GM12891 (cell line): ENCODE data around the gene KHDRBS2. TPM values are rescaled to one million over a fixed set of nuclear protein-coding genes. Genes with fewer than 3 reads are reported as not detected.

Experiments used
- DNase-seq: peaks from one replicate; pipeline ENCODE4 v3.0.0; 2011; ENCODE audit warnings: low spot score; ENCODE audit not compliant: insufficient read length
- FAIRE-seq: peaks from 2 replicates; lab custom pipeline; 2011; peaks lifted over from hg19 to GRCh38; lab: Jason Lieb, UNC
- PAX5 ChIP-seq: IDR thresholded peaks from 2 replicates; pipeline ENCODE4 v1.6.1; 2011; ENCODE audit warnings: low read length, moderate library complexity, mild to moderate bottlenecking; ENCODE audit not compliant: insufficient read depth, severe bottlenecking
- POLR2A ChIP-seq: IDR thresholded peaks from 2 replicates; pipeline ENCODE4 v1.6.1; 2011; ENCODE audit warnings: low read depth, low read length, control low read depth
- POLR2AphosphoS5 ChIP-seq: IDR thresholded peaks from 2 replicates; pipeline ENCODE4 v1.6.1; 2011; ENCODE audit warnings: low read depth, low read length, control low read depth
- POU2F2 ChIP-seq: IDR thresholded peaks from 2 replicates; pipeline ENCODE4 v1.6.1; 2011; ENCODE audit warnings: low read depth, mild to moderate bottlenecking, control low read depth, low read length, moderate library complexity
- SPI1 ChIP-seq: IDR thresholded peaks from 2 replicates; pipeline ENCODE4 v1.6.1; 2011; ENCODE audit warnings: low read depth, low read length, control low read depth
- TAF1 ChIP-seq: IDR thresholded peaks from 2 replicates; pipeline ENCODE4 v1.6.1; 2011; ENCODE audit warnings: low read depth, low read length, control low read depth
- polyA plus RNA-seq: library from polyadenylated mRNA; unstranded; fragments of >200 nt; gene quantifications from one replicate; pipeline ENCODE4 v1.2.1, GENCODE V29; 2012; ENCODE audit warnings: low read depth, missing spikeins, inconsistent platforms; ENCODE audit not compliant: missing spikeins

Gene KHDRBS2
- polyA plus RNA-seq: not detected

DNA sequence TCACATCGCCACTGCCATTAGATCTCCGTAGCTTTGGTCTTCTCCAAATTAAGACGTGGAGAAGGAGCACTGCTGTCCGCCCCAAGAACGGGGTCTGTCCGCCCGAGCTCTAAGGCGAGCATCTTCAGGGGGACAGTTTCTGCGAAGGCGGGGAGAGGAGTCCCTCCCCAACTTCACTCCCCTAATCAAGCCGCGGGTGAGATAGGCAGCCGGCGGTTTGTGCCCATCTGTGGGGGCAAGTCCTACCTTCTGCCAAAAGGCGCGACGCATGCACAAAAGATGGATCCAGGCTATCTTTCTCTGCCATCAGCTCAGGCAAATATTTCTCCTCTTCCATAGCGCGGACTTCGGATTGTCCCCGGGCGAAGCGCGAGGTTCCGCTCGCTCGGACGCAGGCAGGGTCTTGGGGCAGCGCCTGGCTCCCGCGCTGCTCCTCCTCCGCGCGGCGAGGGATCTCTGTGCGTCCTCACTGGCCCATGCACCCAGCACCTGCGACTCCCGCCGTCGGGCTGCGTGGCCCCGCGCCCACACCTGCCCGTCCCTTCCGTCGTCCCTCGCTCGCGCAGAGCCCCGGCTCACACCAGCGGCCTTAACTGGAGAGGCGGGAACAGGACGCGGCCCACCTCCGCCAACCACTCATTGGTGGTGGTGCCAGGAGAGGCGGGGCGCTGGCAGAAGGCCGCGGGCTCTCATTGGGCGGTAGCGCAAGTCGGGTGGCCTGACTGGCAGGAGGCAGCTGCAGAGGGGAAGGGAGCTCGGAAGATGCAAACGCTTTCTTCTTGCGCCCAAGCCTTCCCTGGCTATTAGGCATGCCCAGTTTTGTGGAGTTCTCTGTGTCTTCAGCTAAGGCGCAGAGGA is at the start of gene KHDRBS2:
Gene KHDRBS2 (minus strand): TSS at position 614 of the 858 bp plus-strand sequence.
- FAIRE-seq (peak; percentile 96), DNase-seq (peak; percentile 61)
- TF ChIP-seq SPI1: no peak
- no peak for TF ChIP-seq POLR2AphosphoS5
- no peak for TF ChIP-seq TAF1
- no peak for TF ChIP-seq POU2F2
- no peak for TF ChIP-seq PAX5
- TF ChIP-seq POLR2A: no peak

- DNase-seq: no peak
- no peak for FAIRE-seq
- TF ChIP-seq TAF1: no peak
- TF ChIP-seq POLR2AphosphoS5: no peak
- TF ChIP-seq POLR2A: no peak
- TF ChIP-seq SPI1: no peak
- TF ChIP-seq PAX5: no peak
- no peak for TF ChIP-seq POU2F2
These were observed 42.6 kb upstream of the KHDRBS2 start for GRCh38 chr6:62328607-62329006.

DNA sequence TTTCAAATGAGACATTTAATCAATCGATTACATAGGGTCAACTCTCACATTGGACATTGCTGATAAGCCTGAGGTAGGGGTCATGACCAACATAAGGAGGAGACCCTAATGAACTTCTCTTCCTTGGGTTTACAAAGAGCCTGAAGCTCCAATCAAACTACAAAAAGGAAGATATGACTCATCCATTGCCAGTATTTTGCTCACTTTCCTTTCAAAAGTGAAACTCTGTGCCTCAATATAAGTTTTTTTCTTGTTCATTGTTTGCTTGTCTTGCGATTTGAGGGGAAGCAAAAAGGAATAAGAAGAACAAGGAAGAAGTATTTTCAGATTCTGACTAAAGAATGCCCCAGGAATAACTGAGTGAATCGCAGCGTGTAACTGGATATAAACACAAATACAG is 38.8 kb upstream of the KHDRBS2 start:
- TF ChIP-seq POLR2AphosphoS5 (no peak), TAF1 (no peak)
- FAIRE-seq (no peak), DNase-seq (no peak)

DNA sequence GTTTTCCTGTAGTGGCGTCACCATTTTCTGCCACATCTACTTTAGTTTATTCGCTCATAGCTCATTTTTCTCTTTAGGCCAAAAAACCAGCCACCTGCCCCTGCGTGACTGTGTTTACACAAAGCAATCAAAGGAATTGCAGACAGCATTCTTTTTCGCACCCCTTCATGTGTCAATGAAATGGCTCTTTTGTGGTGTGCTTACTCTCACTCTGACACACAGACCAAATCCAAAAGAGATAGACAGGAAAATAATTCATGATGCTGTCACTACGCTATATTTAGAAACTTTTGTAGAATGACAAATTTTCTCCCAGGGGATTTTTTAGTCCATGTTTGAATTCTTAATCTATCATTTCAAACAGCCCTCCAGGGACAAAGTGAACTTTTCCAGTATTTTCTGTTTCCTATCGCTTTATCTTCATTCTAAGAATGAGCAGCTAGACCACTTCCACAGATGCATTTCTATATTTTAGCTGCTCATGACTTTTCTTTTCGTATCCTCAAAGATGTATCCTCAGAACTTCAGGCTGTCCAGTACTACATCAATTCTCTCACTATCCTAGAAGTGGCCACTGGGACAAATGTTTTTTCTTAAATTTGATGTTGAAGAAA is 37.9 kb upstream of the KHDRBS2 start:
- no peak for DNase-seq
- TF ChIP-seq POLR2A (no peak), POU2F2 (no peak), SPI1 (no peak), PAX5 (no peak), TAF1 (no peak), POLR2AphosphoS5 (no peak)
- FAIRE-seq: no peak

DNA sequence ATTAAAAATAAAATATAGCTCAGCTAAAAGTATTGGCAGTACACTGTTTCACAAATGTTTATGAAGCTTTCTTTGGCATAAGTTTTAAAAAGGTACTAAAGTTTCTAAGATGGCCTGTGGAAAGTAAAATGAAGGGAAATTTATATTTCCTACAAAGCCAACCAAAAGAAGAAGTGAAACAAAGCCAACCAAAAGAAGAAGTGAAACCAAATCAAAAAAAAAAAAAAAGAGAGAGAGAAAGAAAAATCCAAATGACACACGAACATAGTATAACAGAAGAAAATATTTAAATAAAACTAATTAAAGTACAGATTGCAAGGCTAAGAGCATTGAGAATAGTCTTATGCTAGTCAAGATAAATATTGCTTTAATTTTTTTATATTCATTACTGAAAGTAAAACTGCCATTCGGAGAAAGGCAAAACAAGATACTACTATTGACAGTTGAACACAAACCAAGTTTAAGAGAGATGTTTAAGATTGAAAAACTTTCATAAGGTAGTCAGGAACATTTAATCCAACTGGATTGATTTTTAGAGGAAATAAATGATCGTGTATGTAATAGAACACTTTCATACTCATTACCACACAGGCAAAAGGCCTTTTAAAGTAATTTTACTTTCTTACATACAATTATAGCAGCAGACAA is 12.8 kb upstream of the KHDRBS2 start:
- TF ChIP-seq POLR2AphosphoS5: no peak
- TF ChIP-seq PAX5: no peak
- TF ChIP-seq POLR2A: no peak
- peak; percentile 96 for TF ChIP-seq SPI1
- TF ChIP-seq POU2F2: no peak
- DNase-seq (no peak), FAIRE-seq (no peak)

GRCh38 chr6:62296541-62296940 is 10.5 kb upstream of the KHDRBS2 start:
- TF ChIP-seq TAF1 (no peak), POLR2AphosphoS5 (no peak), PAX5 (no peak), POLR2A (no peak), SPI1 (no peak), POU2F2 (no peak)
- DNase-seq: no peak
- no peak for FAIRE-seq

GRCh38 chr6:62288974-62289373 is 2.9 kb upstream of the KHDRBS2 start:
- FAIRE-seq (no peak), DNase-seq (no peak)
- TF ChIP-seq TAF1 (no peak), POLR2A (no peak), SPI1 (no peak), POU2F2 (no peak), POLR2AphosphoS5 (no peak), PAX5 (no peak)

DNA sequence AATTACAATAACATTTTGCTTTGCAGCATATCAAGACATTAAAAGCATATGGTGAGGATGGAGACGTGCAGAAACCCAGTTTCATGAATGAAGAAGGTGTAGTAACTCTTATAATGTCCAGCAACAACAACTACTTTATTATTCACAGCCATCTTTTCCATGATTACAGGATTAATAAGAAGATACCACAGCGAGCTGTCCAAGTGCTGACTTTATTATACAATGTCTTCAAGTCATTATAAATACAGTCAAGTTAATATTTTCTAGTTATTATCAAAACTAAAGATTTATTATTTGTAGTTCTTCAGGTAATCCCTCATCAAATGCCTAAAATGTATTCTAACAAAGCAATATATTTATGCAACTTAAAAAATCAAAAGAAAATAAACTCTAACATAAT is 2.5 kb upstream of the KHDRBS2 start:
- FAIRE-seq: no peak
- TF ChIP-seq POU2F2: no peak
- TF ChIP-seq PAX5: no peak
- no peak for TF ChIP-seq SPI1
- no peak for TF ChIP-seq TAF1
- no peak for TF ChIP-seq POLR2AphosphoS5
- no peak for TF ChIP-seq POLR2A
- DNase-seq: no peak

- FAIRE-seq: no peak
- TF ChIP-seq SPI1: no peak
- no peak for TF ChIP-seq POLR2AphosphoS5
- TF ChIP-seq POLR2A: no peak
- no peak for TF ChIP-seq PAX5
- no peak for TF ChIP-seq POU2F2
These were observed 432 bp upstream of the KHDRBS2 start for GRCh38 chr6:62286470-62286843.

GRCh38 chr6:62284725-62285124 is 1.3 kb downstream of the KHDRBS2 start:
- DNase-seq: no peak
- FAIRE-seq: no peak
- TF ChIP-seq SPI1: no peak
- no peak for TF ChIP-seq POLR2AphosphoS5
- no peak for TF ChIP-seq POU2F2
- no peak for TF ChIP-seq PAX5
- no peak for TF ChIP-seq TAF1
- TF ChIP-seq POLR2A: no peak

More at GRCh38 chr6:62286470-62286843, 432 bp upstream of the KHDRBS2 start:
- DNase-seq: no peak
